GM19438 (cell line): ENCODE data around the gene TBC1D3K.
"Not testable (repeated sequence)": the region's sequence is repeated elsewhere in the genome, so short reads cannot be mapped to it uniquely, and the experiment has no call there.

Experiments
- ATAC-seq: cut with Tn5 transposase; IDR thresholded peaks from one replicate; pipeline ENCODE4 v1.9.1; 2021; ENCODE audit warnings: low read depth; ENCODE audit not compliant: unreplicated experiment

TBC1D3K gene

DNA sequence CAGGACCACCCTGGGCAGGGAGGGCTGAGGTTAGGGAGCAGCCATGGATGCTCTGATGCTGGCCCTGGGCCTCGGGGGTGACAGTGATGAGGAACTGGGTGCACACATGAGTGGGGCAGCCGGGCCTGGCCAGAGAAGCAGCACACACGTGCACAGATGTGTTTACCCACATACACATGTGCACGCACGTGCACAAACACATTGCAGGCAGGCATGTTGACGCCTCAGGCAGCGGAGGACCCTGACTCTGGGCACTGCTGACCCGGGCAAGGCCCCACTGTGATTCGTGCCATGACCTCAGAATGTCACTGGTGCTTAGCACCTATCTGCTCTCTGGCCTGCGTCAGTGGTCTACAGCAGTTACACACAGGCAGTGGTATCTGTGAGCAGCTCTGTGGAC lies at the start of gene TBC1D3K:
TBC1D3K (plus strand) TSS at position 301 of the 400 bp plus-strand sequence. CDS start 1,585 bp downstream, outside the sequence.
- not testable (repeated sequence) for ATAC-seq

DNA sequence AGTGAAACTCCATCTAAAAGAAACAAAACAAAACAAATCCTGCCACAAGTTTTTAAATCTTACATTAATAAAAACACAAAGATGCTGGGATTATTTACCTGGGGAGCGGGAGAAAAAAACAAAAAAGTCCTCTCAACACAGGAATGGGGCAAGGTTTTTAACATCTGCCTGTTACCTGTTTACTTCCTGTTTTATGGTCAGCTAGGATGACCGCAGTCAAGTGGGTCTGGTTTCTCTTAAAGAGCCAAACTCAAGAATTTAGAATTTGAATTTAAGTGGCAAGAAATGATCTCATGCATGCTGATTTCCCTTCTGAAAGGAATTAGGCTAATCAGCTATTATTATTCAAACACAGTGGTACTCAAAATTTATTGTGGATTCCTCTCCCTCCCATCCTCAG lies 39.7 kb upstream of the TBC1D3K start:
- ATAC-seq: no peak

DNA sequence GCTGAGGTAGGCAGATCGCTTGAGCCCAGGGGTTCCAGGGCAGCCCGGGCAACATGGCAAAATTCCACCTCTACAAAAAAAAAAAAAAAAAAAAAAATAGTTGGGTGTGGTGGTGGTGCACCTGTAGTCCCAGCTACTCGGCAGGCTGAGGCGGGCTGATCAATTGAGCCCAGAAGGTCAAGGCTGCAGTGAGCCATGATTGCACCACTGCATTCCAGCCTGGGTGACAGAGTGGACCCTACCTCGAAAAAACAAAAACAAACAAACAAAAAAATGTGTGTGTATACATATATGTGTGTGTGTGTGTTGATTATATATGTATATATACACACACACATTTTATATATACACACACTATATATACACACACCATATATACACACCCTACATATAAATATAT lies 39.1 kb upstream of the TBC1D3K start:
- ATAC-seq: no peak

DNA sequence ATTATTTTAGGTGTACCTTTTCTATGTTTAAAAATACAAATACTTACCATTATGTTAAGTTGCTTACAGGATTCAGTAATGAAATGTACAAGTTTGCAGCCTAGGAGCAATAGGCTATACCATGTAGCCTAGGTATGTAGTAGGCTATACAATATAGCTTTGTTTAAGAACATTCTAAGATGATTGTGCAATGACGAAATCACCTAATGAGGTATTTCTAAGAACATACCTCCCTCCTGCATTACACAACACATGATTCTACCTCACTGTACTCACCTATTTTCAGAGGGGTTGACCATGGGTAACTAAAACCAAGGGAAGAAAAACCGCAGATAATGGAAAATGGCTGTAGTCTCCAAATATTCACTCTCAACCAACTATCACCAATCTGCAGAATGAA lies 35.3 kb upstream of the TBC1D3K start:
- ATAC-seq: no peak

DNA sequence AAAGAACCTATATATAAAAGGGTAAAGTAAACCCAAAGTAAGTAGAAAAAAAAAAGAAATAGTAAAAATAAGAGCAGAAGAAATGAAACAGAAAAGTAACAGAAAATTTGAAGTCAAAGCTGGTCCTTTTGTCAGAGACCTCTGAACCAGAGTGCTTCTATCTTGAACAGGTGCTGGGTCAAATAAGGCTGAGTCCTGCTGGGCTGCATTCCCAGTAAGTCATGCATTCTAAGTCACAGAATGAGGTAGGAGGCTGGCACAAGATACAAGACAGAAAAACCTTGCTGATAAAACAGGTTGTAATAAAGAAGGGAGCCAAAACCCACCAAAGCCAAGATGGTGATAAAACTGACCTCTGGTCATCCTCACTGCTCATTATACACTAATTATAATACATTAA lies 27.3 kb upstream of the TBC1D3K start:
- ATAC-seq: not testable (repeated sequence)
